GM19463 (cell line): Measurements from ENCODE around the gene KAZALD1.

Experiments
- ATAC-seq: cut with Tn5 transposase; IDR thresholded peaks from one replicate; pipeline ENCODE4 v1.9.1; 2021; ENCODE audit warnings: mild to moderate bottlenecking, moderate library complexity; ENCODE audit not compliant: unreplicated experiment

Gene KAZALD1

DNA sequence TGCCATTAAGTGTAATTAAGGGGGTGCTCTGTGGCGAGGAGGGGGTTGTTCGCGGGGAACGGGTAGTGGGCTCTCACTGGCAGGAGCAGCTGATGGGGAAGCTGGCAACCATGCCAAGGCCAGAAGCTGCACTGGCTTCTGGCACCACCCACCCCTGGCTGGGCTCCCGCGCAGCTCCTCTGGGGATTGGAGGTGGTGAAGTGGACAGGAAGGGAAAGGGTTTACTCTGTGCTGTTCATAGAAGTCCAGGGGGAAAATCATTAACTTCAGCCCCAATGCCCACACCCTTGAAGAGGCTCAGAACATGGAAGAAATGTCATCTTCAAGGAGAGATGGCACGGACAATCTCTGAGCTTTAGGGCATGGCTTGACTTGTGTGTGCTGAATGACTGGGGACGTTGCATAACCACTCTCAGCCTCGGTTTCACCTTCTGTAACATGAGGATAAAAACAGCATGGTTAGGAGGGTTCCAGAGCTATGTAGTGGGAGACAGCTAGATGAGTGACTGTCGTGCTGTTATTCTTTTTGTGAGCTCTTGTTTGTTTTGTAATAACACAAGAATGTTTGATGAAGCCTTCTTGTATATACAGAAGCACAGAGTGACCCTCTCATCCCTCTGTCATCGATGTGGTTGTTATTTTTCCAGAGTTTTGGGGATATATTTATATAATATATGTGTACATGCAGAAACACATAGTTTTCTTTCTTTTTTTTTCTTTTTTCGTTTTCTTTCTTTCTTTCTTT, 29.9 kb downstream of the KAZALD1 start:
- no peak for ATAC-seq

DNA sequence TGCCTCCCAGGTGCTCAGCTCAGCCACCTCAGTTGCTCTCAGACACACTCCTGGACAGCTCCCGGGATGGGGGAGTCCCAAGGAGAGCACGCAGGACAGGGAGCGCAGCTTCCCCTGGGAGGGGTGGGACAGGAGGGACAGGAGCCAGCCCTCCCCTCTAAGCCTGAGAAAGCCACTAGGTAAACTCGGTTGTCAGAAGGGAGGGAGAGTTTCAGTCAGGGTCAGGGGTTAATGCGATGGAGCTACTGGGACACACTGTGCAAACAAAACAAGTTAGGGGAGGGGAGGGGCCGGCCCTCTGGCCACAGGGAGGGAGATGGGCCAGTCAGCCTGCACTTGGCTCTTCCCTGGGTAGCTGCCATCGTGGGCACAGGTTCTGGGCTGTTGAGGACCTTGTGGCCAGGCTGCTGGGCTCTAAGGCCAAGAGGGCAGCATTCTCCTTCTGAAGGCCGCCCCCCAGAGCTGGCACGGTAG, 31.1 kb downstream of the KAZALD1 start:
- ATAC-seq: no peak

DNA sequence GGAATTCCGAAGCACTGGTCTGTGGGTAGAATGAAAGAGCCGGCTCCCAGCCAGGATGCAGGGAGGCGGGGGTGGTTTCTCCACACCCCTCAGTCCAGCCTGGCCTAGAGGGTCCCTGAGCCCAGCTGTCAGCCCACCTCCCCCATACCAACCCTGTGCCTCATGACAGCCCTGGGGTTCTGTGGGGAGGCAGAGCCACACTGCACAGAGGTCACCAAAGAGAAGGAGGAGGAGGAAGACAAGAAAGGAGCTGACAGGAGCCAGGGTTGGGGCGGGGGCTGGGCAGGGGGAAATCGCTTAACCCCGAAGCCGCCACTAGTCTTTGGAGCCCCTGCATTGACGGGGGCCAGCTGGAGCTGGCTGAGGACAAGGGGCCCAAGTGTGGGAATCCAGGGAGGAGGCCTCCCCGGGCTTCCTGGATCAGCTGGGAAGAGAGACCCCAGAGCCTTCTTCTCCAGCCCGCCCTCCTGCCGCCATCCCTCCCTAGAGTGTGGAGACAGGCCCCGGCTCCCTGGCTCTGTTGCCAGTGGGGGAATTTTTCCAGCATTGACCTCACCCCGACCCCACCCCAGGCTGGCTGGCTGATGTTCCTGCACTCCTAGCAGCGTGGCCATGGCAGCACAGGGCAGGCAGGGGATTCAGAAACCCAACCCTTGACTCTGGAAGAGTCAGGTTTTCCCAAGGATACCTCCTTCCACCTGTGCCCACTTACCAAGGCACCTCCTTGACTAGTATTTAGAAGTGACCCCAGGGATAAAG, 32.5 kb downstream of the KAZALD1 start:
- ATAC-seq: no peak

DNA sequence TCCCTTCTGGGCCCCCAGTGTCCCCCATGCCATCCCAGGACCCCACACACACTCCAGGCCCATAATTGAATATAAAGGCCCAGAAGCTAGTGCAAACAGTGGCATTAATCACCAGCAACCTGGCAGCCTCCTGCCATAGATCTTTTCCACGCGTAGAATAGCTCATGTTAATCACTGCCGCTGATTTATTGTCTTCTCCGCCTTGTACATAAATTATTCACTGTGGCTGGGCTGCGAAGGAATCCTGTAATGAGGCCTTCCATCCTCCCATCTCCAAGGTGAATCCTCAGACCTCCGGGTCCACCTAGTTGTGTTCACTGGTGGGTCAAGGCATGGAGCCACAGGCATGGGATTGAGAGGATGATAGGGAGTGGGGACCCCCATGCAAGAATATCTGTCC, 33.2 kb downstream of the KAZALD1 start:
- no peak for ATAC-seq

DNA sequence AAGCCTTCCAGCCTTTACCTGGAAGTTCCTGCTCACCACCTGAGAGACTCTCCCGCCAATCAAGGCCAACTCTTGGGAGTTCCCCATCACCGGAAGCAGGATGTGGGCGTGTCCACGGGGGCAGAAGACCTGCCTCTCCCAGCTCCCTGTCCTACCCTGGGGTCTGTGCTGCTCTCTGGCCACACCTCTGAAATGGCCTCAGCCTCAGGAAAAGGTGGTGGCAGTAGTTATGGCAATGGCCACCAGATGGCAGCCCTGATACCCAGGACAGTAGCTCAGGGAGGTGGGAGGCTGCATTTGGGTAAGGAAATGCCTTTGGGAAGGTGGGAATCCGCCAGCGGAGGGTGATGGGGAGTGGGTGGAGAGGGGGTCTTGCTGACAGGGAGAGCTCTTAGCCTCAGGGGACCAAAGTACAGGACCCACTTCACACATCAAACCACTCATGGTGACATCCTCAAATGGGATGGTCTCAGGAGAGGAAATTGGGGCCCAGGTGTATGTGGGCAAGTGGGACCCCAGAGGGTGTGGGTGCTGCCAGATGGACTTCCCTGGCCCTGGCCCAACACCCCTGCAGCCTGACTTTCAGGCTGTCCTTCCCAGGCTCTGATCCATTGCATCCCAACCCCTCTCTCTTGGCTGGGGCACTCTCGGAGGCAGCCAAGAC, 33.9 kb downstream of the KAZALD1 start:
- peak; percentile 79 for ATAC-seq

DNA sequence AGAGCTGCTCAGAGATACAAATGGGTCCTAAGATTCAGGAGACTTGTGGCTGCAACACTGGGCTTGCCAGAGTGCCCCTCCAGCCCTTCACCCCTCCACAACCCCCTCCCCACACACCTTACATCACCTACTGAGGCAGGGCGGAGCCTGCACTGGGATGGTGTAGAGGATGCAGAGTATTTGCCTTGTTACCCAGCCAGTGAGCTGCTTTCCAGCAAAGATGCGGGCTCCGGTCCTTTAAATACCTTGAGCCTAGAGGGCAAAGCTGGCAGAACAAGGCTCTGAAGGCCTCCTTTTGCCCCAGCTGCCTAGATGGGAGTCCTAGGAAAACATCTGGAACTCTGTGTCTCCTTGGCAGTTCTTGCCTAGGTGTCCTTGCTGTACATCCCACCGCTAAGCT, 34.6 kb downstream of the KAZALD1 start:
- no peak for ATAC-seq

DNA sequence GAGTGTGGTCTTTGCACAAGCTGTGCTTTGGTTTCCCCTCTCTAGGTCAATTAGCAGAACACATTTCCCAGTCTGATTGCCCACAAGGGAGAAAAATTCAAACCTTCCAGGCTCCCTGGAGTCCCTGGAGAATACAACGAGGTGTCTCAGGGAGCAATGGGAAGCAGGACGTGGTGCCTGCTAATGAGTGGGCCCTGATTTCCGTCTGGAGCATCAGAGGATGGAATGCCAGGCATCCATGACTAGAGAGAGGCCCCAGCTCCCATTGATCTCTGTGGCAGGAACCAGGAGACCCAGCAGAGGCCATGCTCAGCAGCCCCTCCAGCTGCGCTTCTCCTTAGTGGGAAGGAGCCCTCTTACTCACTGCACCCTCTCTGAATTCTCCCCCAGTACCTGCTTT, 36.1 kb downstream of the KAZALD1 start:
- ATAC-seq: no peak

DNA sequence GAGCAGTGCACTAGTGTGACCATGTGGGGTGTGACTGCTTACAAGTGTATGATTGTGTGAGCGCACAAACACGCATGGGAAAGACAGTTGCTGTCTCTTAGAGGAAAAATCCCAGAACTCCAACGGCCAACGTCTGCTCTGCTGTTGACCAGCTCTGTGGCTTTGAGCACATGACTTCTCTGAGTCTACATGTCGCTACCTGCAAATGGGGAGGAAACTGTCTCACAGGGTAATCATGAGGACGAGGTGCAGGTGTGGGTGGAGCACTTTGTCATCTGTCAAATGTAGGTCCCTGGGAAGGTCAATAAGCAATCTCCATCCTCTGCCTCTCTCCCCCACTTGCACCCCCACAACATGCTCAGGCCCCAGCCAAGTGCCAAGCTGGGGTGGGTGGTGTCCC, 38.1 kb downstream of the KAZALD1 start:
- ATAC-seq: no peak

DNA sequence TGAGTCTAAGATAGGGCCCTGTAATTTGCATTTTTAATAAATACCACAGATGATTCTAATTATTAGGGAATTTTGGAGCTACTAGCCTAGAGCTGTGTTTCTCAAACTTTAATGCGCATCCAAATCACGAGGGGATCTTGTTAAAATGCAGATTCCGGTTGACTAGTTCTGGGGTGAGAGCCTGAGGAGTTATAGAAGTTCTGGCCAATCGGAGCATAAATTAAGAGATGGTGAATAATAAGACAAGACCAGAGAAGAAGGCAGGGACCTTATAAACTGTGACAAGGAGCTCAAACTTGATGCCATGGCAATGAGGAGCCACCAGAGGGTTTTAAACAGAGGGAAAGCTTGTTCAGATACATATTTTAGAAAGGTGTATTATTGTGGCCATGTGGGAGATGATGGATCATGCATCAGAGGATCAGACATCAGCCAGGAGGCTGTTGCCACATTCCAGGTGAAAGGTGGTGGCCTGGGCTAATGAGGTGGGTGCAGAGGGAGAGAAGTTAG, 39.6 kb downstream of the KAZALD1 start:
- ATAC-seq: no peak

DNA sequence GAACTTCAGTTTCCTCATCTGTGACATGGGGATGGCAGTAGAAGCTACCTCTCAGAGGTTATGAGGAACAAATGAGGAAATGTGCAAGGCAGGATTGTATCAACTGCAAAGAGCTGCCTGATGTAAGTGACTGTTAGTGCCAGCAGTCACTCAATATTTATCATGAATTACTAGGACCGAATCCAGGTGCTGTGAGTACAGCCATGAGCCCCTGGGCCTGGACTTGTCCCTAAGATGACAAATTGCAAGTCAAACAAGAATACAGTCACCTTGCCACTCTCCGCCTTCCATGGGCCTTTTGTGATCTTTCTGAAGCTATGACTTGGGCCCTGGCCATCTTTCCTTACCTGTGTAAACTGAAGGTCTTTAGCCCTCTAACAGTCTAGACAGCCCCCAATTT, 41.6 kb downstream of the KAZALD1 start:
- no peak for ATAC-seq

DNA sequence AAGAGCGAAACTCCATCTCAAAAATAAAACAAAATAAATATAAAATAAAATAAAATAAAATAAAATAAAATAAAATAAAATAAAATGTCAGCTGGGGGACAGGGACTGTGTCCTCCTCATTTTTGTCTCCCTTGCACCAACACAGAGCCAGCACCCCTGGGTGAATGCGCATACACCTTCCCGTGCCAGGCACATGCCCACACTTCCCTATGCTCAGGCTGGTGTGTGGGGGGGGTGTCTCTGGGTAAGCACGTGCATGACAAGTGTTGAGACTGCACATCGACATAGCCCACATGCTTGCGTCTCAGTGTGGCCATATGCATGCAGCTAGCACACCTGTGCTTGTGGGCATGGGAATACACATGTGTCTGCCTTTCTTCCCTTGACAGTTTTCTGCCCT, 44.6 kb downstream of the KAZALD1 start:
- ATAC-seq: no peak

DNA sequence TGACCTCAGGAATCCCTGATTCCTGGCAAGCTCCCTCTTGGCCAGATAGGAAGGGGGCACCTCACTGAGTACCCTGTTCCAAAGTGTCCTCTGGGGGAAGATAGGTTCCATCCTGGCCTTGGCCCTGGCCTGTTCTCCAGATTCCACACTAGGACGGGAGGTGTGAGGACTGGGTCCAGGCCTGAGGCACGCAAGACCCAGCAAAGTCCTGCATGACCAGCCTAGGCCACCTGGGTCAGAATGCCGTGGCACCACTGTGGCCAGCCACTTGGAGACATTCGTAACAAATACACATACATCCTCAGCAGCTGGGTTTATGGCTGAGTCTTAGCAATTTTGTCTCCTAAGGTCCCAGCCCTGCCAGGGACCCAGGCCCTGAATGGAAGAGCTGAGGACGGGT, 46.0 kb downstream of the KAZALD1 start:
- ATAC-seq: no peak

DNA sequence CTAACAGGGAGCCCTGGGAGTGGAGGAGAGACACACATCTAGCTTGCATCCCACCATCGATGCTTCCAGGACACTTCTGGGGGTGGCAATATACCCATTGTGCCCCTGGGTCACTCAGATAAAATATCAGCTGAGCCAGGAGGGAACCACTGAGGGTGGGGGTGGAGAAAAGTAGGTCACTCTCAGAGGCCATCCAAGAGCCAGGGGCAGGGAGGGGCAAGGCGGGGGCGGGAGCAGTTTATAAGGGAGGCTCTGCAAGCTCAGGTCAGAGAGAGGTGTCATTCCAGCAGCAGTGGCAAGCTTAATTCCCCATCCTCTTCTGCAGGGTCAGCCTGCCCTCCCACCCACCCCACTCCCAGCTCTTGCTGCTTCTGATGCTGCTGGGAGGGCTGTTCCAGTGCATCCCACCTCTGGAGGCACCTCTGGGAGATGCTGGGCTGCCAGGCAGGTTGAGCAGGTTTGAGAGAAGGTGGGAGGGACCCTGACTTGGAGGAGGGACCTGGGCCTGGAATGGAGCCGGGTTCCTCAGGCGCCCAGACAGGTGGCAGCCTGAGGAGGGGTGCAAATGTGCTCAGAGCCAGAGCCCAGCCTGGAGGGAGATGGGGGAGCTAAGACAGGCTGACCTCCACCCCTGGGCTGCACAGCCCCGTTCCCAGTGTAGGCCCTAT, 49.2 kb downstream of the KAZALD1 start:
- ATAC-seq: no peak

DNA sequence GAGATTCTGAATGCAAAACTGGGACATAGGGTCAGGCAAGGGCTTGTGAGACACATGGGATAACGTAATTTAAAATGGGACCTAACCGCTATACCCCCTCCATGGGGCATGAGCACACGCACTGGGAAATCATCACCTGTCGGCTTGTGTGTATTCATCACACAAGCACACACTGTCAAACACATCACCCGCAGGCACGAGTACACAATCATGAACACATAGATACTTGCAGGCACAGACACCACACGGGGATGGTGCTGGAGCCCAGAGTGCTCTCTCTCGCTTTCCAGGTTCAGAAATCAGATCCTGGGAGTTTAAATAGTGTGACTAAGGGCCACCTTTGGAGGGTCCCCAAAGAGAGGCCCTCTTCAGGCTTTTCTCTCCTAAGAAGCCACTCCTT, 49.8 kb downstream of the KAZALD1 start:
- ATAC-seq: no peak

DNA sequence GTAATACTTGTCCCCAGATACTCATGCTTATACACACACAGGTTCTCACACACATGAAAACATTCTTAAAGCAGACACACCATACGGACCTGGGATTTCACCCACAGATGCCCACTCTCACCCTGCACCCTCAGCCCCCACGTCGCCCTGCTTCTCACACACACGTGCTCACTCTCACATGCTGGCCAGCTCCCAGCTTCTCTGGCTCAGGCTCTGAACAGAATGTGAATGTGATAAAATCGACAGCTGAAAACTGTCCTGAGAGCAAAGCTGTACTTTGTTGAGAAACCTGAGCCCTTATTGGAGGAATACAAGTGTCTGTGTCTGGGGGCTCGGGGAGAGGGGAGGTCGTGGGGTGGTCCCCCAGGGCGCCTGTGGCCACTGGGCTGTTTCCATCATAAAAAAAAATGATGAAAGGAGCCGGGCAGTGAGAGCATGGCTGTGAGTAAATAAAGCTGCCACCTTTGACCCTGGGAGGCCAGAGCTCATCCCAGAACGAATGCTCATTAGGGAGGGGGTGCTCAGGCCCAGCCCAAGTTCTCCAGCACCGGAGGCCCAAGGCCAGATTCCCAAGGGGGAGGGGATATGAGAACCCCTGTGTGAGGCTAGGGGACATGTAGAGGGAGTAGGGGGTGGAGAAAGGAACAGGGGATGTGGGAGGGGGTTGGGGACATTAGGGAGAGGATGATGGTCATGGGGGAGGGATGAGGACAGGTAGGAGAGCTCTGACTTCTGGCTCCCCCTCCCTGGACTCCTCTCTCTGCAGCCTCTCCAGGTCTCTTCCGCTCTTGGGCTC, 51.2 kb downstream of the KAZALD1 start:
- no peak for ATAC-seq

DNA sequence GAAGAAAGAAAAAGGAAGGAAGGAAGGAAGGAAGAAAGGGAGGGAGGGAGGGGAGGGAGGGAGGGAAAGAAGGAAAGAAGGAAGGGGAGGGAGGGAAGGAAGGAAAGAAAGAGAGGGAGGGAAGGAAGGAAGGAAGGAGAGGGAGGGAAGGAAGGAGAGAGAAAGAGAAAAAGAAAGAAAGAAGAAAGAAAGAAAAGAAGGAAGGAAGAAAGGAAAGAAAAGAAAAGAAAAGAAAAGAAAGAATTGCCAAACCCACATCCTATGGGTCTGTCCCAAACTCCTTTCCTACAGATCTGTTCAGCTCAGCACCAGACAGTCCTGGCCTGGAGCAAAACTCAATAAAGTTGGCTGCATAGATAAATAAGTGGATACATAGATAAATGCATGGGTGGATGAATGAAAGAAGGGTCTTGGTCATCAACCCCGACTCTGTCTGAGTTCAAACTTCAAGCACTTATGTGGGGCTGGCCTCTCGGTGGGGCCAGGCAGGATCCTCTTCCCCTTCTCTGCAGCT, 52.2 kb downstream of the KAZALD1 start:
- ATAC-seq: no peak

DNA sequence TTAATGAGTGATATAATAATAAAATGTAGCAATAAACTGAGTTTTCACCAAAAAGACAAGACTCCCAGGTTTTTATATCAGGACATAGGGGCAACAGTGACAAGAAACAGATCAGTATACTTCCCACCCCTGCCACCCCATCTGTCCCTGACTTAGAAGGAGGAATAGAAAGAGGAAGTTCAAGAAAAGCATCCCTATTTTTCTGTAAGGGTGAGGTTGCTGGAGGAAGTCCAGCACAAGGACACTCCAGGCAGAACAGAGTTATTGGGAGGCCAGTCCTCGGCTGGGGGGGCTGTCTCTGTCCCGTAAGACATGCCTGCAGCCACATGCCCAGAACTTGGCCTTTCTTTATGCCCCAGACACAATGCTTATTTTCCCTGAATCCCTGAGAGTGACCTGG, 52.9 kb downstream of the KAZALD1 start:
- no peak for ATAC-seq
